Fibroblast of skin of right biceps (primary cell): Measurements from ENCODE around the gene ACTN4.

Source experiments
- DNase-seq: peaks from one replicate; pipeline ENCODE4 v3.0.0-alpha.2; 2013

The ACTN4 gene

DNA sequence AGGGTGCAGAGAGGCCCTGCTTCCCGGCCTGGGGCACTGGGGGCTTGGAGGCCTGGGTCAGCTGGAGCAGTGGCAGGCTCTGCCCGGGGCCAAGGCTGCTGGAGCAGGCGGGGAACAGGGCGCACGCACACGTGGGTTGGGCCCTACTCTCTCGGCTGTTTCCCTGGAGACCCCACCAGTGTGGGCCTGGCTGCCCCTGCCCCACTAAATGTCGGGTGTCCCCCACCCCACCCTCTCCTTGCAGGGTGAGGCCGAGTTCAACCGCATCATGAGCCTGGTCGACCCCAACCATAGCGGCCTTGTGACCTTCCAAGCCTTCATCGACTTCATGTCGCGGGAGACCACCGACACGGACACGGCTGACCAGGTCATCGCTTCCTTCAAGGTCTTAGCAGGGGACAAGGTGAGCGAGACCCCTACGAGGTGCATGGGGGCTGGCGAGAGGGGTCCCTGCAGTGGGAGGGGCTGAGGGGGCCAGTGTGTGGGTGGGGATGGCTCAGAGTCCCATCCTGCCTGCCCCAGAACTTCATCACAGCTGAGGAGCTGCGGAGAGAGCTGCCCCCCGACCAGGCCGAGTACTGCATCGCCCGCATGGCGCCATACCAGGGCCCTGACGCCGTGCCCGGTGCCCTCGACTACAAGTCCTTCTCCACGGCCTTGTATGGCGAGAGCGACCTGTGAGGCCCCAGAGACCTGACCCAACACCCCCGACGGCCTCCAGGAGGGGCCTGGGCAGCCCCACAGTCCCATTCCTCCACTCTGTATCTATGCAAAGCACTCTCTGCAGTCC is 81.5 kb downstream of the ACTN4 start:
- no peak for DNase-seq

DNA sequence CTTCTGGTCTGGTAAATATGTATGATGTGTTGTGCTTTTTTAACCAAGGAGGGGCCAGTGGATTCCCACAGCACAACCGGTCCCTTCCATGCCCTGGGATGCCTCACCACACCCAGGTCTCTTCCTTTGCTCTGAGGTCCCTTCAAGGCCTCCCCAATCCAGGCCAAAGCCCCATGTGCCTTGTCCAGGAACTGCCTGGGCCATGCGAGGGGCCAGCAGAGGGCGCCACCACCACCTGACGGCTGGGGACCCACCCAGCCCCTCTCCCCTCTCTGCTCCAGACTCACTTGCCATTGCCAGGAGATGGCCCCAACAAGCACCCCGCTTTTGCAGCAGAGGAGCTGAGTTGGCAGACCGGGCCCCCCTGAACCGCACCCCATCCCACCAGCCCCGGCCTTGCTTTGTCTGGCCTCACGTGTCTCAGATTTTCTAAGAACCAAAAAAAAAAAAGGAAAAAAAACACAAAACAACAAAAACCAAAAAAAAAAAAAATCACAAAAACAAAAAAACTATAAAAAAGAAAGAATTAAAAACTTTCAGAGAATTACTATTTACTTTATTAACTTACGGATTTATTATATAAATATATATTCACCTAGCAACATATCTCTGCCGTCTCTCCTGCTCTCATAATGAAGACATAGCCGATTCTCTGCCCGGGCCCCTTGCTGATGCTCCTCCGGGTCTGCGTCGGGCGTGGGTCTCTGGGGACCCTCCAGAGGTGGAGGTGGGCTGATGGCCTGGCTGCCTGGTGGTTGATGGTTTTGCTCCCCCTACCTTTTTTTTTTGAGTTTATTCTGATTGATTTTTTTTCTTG is 82.4 kb downstream of the ACTN4 start:
- peak; percentile 50 for DNase-seq

DNA sequence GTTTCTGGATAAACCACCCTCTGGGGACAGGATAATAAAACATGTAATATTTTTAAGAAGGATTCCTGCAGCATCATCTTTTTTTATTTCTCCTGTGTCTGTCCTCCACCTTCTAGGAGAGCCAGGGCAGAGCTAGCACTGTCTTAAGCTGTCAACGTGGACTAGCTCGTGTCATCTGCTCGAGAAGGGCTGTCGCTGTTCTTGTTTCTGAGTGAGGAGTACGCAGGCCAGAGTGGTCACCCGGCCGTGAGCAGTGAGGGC is 83.0 kb downstream of the ACTN4 start:
- no peak for DNase-seq

DNA sequence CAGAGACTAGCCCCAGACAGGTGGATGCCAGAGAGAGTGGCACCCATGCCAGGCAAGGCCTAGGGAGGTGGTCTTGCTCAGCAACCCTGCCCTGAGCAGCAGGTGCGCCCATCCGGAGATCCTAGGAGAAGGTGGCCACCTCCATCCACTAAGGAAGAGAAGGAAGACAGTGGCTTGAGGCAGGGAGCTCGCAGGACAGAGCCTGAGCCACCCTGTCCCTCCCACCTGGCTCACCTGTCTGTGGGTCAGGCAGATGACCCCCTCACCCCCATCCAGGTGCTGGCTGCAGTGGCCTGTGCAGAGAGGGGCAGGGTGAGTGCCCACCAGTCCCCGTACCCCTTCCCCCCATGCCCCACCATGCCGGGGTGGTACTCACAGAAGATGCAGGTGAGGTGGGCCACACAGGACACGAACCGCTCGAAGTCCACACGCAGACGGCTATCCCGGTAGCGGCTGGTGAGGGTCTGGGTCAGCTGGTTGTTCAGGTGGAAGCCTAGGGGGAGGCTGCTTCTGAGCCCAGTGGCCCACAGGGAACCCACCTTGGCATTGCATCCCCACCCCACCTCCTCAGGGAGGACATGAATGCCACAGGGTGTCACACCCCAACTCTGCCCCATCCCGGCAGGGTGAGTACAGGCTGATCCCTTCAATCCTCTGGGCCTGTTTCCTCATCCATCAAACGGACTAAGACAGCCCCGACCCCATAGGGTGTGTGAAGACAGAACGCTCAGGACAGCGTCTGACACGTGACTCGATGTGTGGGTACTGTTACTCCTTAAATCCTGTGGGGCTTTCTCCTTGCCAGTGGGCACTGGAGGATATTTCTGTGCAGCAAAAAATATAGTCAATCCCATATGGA is 83.5 kb downstream of the ACTN4 start:
- DNase-seq, result no peak

DNA sequence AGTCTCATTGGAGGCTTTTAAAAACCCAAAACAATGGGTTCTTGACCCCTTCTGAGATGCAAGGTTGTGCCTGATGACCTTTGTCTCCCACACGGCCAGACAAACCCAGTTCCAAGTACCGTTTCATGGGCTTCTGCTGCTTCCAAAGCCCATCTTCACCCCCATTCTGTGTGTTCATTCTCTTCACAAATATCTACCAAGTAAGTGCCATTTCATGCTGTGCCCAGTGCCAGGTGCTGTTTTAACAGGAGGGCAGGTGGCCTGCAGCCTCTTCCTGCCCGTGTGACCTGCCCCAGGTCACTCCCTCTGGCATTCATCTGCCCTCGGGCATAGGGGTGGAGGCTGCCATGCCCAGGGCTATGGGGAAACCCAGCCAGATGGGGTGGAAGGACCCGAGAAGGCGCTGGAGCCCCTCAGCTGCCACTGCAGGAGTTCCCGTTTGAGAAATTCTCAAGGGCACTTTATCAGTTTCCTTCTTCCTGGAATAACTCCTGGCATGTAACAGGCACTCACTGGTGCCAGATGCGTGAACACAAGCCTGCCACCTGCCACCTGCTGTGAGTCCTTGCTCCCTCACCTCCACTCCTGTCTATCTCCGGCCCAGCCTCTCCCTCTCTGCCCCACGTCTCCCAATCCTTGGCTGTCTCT is 84.3 kb downstream of the ACTN4 start:
- DNase-seq, result no peak

DNA sequence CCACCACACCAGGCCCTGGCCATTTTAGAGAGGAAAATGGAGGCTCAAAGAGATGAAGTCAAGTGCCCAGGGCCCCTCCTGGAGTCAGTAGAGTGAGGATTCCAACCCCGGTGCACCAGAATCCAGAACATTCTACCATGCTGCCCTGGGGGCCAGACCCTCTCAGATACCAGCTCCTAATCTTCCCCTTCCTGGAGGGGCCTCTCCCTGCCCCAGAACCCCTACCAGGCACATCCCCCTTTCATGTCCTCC is 85.7 kb downstream of the ACTN4 start:
- no peak for DNase-seq

DNA sequence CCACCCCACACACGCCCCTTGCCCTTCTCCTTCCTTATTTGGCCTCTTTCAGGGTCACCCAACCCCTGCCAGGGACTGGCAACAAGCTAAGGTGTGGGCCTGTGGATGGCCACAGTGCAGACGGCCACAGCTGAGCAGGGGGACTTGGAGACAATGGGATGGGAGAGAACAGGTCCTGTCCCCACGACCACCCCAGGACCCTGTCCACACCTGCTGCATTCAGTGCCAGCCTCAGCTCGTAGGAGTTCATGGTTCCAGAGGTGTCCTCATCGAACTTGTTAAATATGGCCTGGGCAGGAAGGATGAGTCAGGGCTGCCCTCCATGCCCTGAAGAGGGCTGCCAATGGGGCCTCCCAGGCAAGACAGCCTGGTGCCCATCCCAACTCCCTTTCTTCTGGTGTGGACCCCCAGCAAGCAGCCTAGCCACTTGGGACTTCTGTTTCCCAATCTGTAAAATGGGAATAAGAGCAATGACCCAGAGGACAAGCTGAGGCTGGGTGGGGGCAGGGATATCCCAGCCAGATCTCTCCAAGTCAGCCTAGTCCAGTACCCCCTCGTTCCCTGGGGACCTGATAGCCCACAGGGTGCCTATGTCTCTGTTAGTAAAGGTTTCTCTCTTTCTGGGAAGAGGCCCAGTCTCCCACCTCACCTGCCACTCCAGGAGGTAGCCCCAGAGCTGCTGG is 86.2 kb downstream of the ACTN4 start:
- peak; percentile 18 for DNase-seq

DNA sequence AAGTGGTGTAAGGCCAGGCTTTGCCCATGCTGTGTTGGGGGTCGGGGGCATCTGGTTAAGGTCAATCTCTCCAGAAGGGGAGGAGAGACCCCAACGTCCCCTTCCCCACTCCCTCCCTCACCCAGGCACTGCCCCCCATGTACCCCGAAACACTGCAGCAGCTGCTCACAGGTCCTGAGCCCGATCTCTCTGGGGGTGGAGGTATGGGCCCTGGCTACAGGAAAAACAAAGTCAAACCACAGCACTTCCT is 86.7 kb downstream of the ACTN4 start:
- no peak for DNase-seq

DNA sequence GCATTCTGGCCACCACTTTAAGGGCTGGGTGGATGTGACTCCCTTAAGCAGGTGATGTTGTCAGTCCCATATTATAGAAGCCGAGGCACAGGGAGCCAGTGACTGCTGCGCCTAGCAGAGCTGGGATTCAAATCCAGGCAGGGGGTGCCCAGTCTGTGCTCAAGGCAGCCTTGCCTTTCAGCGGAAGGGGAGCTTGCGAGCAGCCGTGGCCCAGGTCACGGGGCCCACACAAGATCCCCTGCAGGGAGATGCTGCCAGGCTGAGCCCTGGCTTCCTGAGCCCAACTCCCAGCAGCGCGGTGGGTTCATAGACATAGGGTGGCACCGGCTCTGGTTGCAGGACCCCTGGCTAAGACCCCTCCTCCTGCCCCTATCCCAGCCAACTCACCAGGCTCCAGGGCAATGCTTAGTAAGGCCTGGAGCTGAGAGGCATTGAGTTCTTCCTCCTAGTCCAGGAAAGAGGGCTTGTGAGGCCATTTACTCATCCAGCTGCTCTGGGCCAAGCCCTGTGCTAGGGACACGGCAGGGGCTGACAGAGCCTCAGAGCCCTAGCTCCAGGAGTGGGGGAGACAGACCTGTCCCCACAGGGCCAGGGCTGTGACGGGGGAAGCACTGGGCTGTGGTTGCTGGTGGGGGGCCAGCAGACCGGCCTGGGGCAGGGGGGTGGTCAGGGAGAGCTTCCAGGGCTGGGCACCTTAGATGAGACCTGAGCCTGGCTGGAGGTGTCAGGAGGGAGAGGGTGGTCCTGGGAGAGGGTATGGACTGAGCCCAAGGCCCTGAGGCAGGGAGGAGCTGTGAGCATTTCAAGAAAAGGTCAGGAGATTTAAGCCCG is 87.2 kb downstream of the ACTN4 start:
- DNase-seq, result peak; percentile 35

DNA sequence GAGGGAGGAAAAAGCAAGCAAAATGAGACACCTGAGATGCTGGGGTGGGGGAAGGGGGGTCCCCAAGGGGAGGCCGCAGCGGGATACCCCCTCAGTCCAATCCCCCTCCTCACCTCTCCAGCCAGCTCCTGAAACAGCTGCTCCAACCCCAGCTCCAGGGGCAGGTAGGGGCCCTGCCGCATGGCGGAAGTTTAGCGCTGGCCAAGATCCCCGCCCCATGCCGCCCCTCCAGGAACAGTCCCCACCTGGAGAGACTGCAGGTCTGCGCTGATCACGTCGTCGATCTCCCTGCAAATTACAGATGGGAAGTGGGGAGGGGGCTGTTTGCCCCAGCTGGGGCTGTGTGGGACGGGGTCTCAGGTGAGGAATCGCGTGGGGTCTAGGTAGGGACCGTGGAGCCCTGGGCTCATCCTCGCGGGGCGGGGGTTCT is 87.8 kb downstream of the ACTN4 start:
- DNase-seq, result no peak

DNA sequence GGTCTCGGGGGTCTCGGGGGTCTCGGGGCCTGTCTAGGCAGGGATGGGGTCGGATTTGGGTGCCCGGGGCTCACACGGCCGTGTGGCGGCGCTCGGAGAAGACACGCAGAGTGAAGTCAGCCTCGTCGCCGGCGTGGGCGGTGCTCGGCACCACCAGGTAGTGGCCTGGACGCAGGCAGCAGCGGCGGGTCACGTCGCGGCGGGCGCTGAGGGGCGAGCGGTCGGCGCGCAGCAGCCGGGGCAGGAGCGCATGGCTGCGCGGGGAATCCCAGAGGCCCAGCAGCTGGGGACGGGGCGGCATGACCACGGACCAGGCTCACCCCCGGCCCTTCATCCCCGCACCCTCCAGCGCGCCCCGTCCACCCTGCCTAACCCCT is 88.6 kb downstream of the ACTN4 start:
- peak; percentile 28 for DNase-seq

DNA sequence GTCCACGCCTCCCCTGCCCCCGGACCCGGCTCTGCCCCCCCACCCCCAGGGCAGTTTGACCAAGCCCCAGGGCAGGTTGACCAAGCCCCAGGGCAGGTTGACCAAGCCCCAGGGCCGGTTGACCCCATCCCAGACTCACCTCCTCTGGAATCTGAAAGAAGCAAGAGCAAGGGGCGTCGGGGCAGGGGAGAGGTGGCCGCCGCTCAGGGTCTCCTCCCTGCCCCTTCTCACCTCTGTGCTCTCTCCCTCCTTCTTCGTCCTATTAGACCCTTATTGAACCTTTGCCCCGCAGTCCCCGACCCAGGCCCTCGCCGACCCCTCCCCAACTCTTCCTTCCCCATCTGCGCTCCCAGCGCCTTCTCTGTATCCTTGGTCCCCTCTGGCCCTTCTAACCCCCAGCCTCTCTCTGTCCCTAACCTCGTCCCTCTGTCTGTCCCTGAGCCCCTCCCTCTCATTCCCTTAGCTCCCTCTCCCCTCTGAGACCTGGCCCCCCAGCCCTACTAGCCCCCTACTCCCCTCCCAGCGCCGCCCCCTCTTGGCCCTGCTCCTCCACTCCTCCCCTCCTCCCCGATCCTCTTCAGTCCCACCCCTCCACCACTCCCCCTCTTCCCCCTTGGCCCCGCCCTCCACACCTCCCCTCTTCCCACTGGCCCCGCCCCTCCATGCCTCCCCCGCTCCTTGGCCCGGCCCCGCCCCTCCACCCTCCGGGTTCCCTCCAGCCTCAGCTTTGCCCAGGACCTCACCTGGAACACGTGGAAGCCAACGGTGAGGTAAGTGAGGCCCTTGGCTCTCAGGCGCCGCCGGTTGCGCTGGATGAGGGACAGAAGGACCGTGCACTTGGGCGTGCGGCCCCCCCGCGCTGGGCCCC is 89.2 kb downstream of the ACTN4 start:
- peak; percentile 55 for DNase-seq

DNA sequence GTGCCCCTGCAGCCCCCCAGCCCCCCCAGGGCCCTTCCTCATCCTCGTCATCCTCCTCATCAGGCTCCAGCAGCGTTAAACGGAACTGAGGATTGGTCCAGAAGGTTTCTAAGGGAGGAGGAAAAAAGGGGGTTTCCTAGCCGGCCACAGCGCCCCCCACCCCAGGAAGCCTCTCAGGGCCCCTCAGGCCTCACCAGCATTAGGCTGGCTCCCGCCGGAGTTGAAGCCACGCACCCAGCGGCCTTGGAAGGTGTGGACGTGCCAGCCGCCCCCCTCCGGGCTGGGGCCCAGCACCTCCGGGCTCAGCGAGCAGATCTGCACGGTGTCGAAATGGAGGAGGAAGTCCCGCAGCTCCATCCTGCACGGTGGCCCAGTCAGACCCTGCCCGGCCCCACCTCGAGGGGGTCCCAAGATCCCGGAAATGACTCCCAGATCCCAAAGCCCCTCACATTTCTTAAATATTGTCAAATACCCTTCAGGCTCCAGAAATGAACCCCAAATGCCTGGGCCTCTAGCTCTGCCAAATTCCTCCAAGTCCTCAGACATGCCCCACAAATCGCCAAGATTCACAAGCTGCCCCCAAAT is 89.9 kb downstream of the ACTN4 start:
- no peak for DNase-seq

DNA sequence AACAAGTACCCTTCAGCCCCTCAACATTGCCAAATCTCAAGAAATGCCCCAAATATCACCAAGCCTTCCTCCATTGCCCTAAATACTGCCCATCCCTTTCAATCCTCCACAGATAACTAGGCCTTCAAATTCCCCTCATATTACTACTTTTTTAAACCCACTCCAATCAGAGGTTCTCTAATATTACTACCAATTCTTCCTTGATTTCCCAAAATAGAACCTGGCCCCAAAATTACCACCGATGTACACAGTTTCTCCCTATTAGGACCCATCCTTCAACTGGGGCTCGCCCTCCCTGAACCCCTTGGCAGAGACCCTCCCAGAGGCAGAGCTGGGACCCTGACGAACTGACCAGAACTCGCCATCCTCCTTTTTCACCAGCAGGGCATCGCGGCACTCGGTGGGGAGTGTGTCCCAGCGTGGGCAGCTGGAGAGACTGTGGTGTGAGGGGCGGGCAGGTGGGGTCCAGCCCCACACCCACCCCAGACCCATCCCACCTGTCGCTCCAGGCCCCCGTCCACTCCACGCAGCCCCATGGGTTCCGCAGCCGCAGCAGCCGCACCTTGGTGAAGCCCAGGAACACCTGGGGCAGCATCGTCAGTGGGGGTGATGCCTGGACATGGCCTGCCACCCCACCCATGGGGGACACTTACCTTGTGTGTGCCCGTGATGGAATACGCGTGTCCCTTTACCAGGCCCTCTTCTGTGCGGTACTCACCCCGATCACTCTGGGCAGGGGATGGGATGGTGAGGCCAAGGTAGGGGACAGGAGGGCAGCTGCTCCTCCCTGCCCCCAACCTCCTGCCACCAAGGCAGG is 90.7 kb downstream of the ACTN4 start:
- no peak for DNase-seq

DNA sequence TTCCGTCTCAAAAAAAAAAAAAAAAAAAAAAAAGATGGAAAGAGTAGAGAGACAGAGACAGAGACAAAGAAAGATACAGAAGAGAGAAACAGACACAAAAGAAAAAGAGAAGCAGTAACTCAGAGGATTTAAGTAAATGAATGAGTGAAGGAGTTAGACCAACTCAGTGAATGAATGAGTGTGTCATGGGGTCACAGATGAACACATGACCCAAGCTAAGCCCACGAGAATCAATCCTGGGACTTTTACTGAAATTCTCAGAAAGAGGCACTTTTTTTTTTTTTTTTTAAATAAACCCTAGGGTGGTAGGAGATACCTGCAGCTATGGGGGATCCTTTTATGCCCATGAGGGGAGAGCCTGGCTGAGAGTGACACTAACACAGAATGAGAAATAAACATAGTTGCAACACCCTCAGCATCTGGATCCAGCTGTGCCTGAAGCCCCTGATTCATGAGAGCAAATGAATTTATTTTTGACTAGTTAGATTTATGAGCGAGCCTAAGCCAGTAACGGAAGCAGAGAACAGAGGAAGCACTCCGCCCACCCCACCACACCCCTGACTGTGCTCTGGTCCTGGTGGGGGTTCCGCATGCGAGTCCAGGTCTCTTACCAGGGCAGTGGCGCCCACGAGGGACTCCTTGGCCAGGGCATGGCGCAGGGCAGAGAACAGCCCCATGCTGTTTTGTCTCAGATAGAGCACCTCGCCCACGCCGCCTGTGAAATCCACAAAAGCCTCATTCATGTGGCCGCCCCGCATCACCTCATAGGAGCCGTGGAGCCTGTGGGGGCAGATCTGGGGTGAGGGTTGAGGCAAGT is 92.2 kb downstream of the ACTN4 start:
- no peak for DNase-seq

DNA sequence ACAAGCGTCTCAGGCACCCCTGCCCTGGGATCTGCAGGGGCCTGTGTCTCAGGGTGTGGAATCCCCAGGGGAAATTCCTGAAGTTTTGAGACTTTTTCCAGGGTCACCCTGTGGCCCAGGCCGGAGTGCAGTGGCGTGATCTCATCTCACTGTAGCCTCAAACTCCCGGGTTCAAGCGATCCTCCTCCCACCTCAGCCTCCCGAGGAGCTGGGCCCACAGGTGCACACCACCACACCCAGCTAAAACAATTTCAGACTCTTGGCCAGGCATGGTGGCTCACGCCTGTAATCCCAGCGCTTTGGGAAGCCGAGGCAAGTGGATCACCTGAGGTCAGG is 92.8 kb downstream of the ACTN4 start:
- no peak for DNase-seq

DNA sequence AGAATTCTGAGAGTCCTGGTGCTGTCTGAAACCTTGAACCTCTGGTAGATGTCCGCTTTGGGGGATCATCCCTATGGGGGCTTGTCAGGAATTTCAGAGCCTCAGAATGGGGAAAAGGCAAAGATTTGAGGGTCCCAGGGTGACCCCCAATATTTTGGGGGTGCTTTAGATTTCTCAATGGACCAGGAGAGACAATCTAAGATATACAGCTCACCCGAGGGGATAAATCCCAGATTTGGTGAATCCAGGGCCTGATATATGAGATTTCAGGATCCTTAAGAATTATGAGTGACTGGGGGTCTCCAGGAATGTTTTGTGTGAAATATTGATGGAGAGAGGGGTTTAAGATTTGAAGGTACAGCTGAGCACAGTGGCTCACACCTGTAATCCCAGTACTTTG is 93.5 kb downstream of the ACTN4 start:
- DNase-seq, result no peak

DNA sequence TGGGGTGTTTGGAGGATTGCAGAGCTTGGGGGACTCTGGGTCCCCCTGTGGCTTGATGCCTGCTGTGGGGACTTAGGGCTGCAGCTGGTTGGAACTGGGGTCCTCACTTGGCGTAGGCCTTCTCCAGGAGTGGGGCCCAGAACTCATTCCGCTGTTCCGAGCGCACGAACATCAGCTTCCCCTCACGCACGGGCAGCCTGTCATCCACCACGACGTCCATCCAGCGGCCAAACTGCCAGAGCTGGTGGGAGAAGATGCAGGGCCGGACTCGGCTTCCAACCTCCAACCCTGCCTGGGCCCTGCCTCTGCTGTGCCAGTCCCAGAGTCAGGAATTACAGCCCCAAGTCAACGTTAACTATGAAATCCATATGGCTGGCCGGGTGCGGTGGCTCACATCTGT is 94.2 kb downstream of the ACTN4 start:
- no peak for DNase-seq

DNA sequence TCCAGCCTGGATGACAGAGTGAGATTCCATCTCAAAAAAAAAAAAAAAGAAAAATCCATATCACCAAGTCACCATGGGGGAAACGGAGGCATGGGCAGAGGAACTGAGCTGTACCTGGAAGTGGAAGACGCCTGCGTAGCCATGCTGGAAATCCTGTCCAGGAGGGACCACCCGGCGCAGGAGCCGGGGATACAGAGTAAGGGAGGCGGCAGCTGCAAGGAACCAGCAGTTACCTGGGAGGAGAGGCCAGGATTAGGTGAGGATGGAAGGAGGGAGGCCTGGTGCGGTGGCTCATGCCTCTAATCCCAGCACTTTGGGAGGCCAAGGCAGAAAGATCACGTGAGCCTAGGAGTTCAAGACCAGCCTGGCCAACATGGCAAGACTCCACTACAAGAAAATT is 94.8 kb downstream of the ACTN4 start:
- DNase-seq, result no peak
